ENCODE results near the gene LHX5. TPM values are rescaled to one million over a fixed set of nuclear protein-coding genes. Genes with fewer than 3 reads are reported as not detected.

Gene LHX5
- total RNA-seq, 1 donor from 2014 or later: not detected

DNA sequence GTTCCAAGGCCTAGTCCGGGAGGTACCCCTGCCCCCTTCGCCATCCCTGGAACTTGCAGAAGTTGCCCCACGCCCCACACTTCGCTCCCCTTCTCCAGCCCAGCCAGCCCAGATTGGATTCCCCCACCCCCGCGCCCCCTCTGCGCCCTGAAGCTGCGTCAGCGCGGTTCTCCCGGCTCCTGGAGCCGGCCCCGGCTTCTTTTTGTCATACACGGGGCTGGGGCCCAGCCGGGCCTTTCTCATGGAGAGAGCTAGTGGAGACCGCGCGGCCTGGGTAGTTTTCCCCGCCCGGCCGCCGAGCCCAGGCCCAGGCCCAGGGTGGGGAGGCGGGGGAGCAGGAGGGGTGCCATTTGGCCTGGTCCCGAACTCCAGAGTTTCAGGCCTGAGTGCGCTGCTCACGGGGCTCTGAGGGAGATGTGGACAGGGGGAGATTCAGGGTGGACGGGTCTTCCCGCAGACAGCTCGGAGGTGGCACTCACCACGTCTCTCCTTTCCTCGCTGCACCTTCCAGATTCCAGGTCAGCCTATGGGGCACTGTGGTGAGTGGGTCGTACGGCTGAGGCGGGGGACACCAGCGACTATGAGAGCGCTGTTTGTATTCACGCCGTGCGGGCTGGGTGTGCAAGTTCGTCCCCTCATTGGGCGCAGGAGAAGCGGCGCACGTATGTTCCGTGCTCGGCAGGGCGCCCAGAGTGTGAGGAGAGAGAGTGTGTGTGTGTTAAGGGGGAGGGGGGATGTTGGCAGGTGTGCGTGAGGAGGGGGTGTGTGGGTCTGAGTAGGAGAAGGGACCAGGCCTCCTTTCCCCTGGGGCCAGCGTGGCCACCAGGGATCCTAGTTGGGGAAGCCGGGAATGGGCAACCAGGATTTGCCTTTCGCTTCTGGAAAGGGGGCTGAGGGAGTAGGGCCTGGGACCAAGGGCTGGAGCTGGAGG is 785 bp upstream of the LHX5 start:
- H3K27me3 Mint-ChIP-seq (ENCODE audit: unreplicated experiment): peaks cover 80% of the 10 kb centered on the region
- no peak for DNase-seq (ENCODE audit: extremely low spot score, unreplicated experiment)
- H3K27ac Mint-ChIP-seq (ENCODE audit: unreplicated experiment): no peak overlapping the region
- no peak overlapping the region for H3K4me3 Mint-ChIP-seq (ENCODE audit: unreplicated experiment)
- H3K36me3 Mint-ChIP-seq (ENCODE audit: unreplicated experiment): no peaks in the 10 kb centered on the region
- H3K9me3 Mint-ChIP-seq (ENCODE audit: unreplicated experiment): no peaks in the 10 kb centered on the region
- TF ChIP-seq, protein P1, sequence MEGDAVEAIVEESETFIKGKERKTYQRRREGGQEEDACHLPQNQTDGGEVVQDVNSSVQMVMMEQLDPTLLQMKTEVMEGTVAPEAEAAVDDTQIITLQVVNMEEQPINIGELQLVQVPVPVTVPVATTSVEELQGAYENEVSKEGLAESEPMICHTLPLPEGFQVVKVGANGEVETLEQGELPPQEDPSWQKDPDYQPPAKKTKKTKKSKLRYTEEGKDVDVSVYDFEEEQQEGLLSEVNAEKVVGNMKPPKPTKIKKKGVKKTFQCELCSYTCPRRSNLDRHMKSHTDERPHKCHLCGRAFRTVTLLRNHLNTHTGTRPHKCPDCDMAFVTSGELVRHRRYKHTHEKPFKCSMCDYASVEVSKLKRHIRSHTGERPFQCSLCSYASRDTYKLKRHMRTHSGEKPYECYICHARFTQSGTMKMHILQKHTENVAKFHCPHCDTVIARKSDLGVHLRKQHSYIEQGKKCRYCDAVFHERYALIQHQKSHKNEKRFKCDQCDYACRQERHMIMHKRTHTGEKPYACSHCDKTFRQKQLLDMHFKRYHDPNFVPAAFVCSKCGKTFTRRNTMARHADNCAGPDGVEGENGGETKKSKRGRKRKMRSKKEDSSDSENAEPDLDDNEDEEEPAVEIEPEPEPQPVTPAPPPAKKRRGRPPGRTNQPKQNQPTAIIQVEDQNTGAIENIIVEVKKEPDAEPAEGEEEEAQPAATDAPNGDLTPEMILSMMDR (IDR thresholded peaks at IDR 0.05): no peak
- peaks cover 12% of the 10 kb centered on the region for H3K4me1 Mint-ChIP-seq (ENCODE audit: unreplicated experiment)

DNA sequence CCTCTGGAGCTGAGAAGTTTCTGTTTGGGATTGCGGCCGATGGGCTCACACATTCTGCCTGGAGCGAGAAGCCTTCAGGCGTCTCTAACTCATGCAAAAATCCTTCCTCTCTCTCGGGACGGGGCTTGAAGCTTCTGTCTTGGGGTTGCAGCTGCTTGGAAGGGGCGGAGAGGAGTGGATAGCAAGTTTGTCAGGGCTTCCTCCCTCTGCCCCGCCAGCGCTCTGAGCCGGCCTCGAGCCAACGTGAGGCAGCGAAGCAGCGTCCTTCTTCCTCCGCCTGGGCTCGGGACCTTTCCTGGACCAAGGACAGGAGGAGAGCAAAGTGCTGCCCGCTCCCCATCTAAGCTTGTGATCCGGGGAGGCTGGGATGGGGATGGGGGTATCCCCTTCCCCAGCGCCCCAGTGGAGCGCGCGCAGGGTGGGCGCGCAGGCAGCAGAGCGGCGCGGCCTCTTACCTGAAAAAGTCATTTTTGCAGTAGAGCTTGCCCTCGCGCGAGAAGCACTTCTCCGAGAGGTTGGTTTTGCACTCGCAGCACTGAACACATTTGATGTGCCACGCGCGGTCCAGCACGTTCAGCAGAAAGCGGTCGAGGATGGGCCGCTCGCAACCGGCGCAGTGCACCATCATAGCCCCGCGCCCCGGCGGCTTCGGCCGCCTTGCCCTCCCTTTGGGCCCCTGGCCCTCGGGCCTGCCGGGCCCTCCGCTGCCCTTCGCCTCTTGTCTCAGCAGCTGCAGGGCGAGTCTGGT is 626 bp downstream of the LHX5 start:
- no peaks in the 10 kb centered on the region for H3K9me3 Mint-ChIP-seq (ENCODE audit: unreplicated experiment)
- peaks cover 80% of the 10 kb centered on the region for H3K27me3 Mint-ChIP-seq (ENCODE audit: unreplicated experiment)
- DNase-seq (ENCODE audit: extremely low spot score, unreplicated experiment): no peak
- H3K36me3 Mint-ChIP-seq (ENCODE audit: unreplicated experiment): no peaks in the 10 kb centered on the region
- H3K4me3 Mint-ChIP-seq (ENCODE audit: unreplicated experiment): no peak overlapping the region
- H3K27ac Mint-ChIP-seq (ENCODE audit: unreplicated experiment): no peak overlapping the region
- H3K4me1 Mint-ChIP-seq (ENCODE audit: unreplicated experiment): peaks cover 11% of the 10 kb centered on the region
- TF ChIP-seq, protein P1 (IDR thresholded peaks at IDR 0.05): no peak

DNA sequence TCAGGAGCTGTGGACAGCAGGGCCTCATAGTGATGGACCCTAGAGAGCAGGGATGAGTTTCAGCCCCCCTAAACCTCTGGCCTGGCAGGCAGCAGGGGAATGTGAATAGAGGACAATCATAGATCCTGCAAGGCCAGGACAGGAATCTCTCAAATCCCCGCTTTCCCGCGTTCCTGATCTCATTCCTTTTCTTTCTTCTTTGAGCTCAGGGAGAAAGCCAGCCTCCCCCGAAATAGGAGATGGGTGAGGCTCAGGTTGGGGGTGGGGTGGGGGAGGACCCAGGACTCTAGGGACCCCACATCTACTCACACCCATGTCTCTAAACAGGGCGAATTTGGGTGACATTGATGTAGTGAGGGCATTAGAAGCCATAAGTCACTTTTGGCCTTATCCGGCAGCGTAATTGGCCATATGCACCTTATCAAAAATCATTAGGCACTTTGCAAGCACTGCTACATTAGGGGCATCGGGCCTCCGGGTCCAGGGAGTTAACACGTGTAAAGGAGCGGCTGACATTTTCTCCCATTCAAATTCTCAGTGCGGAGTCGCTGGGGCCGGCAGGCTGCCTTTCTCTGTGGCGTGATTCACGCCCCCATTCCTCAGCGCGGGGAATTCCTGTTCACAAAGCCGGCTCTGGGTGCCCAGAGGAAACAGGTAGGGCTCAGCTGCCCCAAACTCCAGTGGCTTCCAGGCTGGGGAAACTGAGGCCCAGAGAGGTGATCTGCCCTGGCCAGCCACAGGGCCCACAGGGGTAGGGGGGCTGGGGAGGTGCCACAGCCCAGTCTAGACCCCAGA is 1.5 kb downstream of the LHX5 start:
- Mint-ChIP-seq H3K27me3 (ENCODE audit: unreplicated experiment) (peaks cover 73% of the 10 kb centered on the region), H3K4me3 (ENCODE audit: unreplicated experiment) (no peak overlapping the region), H3K27ac (ENCODE audit: unreplicated experiment) (no peak overlapping the region), H3K9me3 (ENCODE audit: unreplicated experiment) (no peaks in the 10 kb centered on the region), H3K4me1 (ENCODE audit: unreplicated experiment) (peaks cover 9% of the 10 kb centered on the region), H3K36me3 (ENCODE audit: unreplicated experiment) (no peaks in the 10 kb centered on the region)
- no peak for DNase-seq (ENCODE audit: extremely low spot score, unreplicated experiment)
- TF ChIP-seq, protein P1 (IDR thresholded peaks at IDR 0.05): no peak

DNA sequence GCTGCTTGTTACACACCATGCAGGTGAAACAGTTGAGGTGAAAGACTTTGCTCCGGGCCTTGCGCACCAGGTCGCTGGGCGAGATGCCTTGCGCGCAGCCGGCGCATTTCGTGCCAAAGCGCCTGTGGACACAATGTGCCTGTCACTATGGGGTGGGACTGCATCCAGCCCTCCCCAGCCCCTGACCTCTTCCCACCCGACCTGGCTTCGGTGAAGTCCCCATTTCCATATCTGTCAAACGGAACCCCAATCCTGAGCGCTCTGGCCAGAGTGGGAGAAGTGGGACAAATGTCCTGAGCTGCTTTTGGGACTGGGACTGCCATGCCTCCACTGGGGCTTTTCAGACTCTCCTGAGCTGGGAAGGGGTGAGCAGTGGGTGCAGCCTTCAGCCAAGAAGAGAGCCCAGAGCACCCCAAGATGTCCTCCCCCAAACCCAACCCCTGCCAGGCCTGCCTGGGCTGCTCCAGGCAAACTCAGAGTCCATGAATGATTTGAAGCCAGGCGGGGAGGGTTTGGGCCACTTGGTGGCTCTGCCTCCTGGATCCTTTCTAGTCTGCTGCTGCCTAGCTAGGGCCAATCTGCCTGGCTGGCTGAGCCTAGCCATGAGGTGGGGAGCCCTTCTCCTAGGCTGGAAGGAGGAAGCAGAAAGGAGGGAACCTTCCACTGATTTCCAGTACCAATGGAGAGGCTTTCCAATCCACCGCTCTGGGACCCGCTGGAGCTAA is 2.3 kb downstream of the LHX5 start:
- H3K27ac Mint-ChIP-seq (ENCODE audit: unreplicated experiment): no peak overlapping the region
- H3K4me1 Mint-ChIP-seq (ENCODE audit: unreplicated experiment): peaks cover 13% of the 10 kb centered on the region
- H3K4me3 Mint-ChIP-seq (ENCODE audit: unreplicated experiment): no peak overlapping the region
- H3K36me3 Mint-ChIP-seq (ENCODE audit: unreplicated experiment): no peaks in the 10 kb centered on the region
- H3K27me3 Mint-ChIP-seq (ENCODE audit: unreplicated experiment): peaks cover 73% of the 10 kb centered on the region
- no peak for DNase-seq (ENCODE audit: extremely low spot score, unreplicated experiment)
- H3K9me3 Mint-ChIP-seq (ENCODE audit: unreplicated experiment): no peaks in the 10 kb centered on the region
- TF ChIP-seq, protein P1 (IDR thresholded peaks at IDR 0.05): no peak

Measured in osteocyte (in vitro differentiated cells).